Testis (tissue), 2 donors: ENCODE results near the gene KLHL33.

ENCODE experiments used
- CTCF ChIP-seq, 3 experiments: fragments of 450-650 bp in 2 of 3; fragments of 200-600 bp in 1 of 3; sonication (generic) in 1 of 3; IDR thresholded peaks; one replicate each; pipeline ENCODE4 v1.5.1; 2016 to 2019; ENCODE audit warnings: antibody characterized with exemption in 3 of 3, mild to moderate bottlenecking in 2 of 3, moderate library complexity in 1 of 3
- POLR2A ChIP-seq: fragments of 450-650 bp; IDR thresholded peaks from one replicate; pipeline ENCODE4 v1.6.1; 2017; ENCODE audit warnings: antibody characterized with exemption, mild to moderate bottlenecking, moderate library complexity

GRCh38 chr14:20421267-20421666, 14.7 kb downstream of the KLHL33 start:
- no peak for TF ChIP-seq CTCF (IDR thresholded peaks at IDR 0.05)
- TF ChIP-seq POLR2A, result no peak
